Measurements from ENCODE around the gene DHRS11. TPM values are rescaled to one million over a fixed set of nuclear protein-coding genes. Genes with fewer than 3 reads are reported as not detected.
A peak's percentile ranks its signal among the peaks of the same experiment; 100 is the strongest.

The DHRS11 gene
- total RNA-seq, 1 experiment from 2014 or later, result 38.0 TPM

- no peak for TF ChIP-seq TCF7 (CRISPR knock-in tag; IDR thresholded peaks at IDR 0.05; ENCODE audit: low read depth)
- no peak; the same call in 1 of the 2 replicates for TF ChIP-seq FOXK1 (CRISPR knock-in tag; IDR thresholded peaks at IDR 0.05)
- TF ChIP-seq ZNF263 (CRISPR knock-in tag; IDR thresholded peaks at IDR 0.05; ENCODE audit: low read depth), result 0 out of 2 replicates have a peak, but pooled peaks have one; percentile 44
- TF ChIP-seq JAZF1 (CRISPR knock-in tag; IDR thresholded peaks at IDR 0.05), result no peak
- no peak for TF ChIP-seq TP53 (CRISPR knock-in tag; IDR thresholded peaks at IDR 0.05)
- no peak for TF ChIP-seq ZNF425 (CRISPR knock-in tag; conservative IDR thresholded peaks at IDR 0.05)
- no peak for TF ChIP-seq ZBTB21 (CRISPR knock-in tag; IDR thresholded peaks at IDR 0.05; ENCODE audit: borderline replicate concordance)
- TF ChIP-seq ZNF512 (CRISPR knock-in tag; IDR thresholded peaks at IDR 0.05; ENCODE audit: borderline replicate concordance), result no peak
- no peak for TF ChIP-seq ARID4B (CRISPR knock-in tag; IDR thresholded peaks at IDR 0.05; ENCODE audit: borderline replicate concordance)
- TF ChIP-seq ERG (CRISPR knock-in tag; IDR thresholded peaks at IDR 0.05), result peak; percentile 59; the same call in 1 of the 2 replicates
- no peak for TF ChIP-seq SOX15 (CRISPR knock-in tag; IDR thresholded peaks at IDR 0.05)
- no peak for TF ChIP-seq PRDM15 (CRISPR knock-in tag; IDR thresholded peaks at IDR 0.05)
- no peak for TF ChIP-seq USF2 (CRISPR knock-in tag; IDR thresholded peaks at IDR 0.05)
- no peak for TF ChIP-seq IRF1 (CRISPR knock-in tag; IDR thresholded peaks at IDR 0.05)
- no peak for TF ChIP-seq SMAD4 (CRISPR knock-in tag; IDR thresholded peaks at IDR 0.05)
- TF ChIP-seq CBFB (CRISPR knock-in tag; IDR thresholded peaks at IDR 0.05; ENCODE audit: low read depth), result no peak
- TF ChIP-seq ELF4 (CRISPR knock-in tag; IDR thresholded peaks at IDR 0.05; ENCODE audit: low read depth), result no peak
- TF ChIP-seq ZSCAN18 (CRISPR knock-in tag; IDR thresholded peaks at IDR 0.05), result no peak
- TF ChIP-seq MXD4 (CRISPR knock-in tag; IDR thresholded peaks at IDR 0.05; ENCODE audit: borderline replicate concordance), result no peak
- TF ChIP-seq NFATC4 (CRISPR knock-in tag; IDR thresholded peaks at IDR 0.05), result peak; percentile 74; the same call in 1 of the 2 replicates
- no peak for TF ChIP-seq RORB (CRISPR knock-in tag; IDR thresholded peaks at IDR 0.05)
- no peak for TF ChIP-seq GTF2I (CRISPR knock-in tag; conservative IDR thresholded peaks at IDR 0.05)
Observed at GRCh38 chr17:36591434-36592315, at the start of gene DHRS11 (continued).

All from WTC11 (cell line).